SK-N-SH (cell line): ENCODE measurements around the gene MLKL.

ENCODE experiments used
- CTCF ChIP-seq: fragments of 200-600 bp; sonication (generic); IDR thresholded peaks from 2 replicates; pipeline ENCODE4 v1.6.1; 2017; ENCODE audit warnings: antibody characterized with exemption, mild to moderate bottlenecking, moderate library complexity
- REST ChIP-seq: IDR thresholded peaks from 2 replicates; pipeline ENCODE4 v1.6.1; 2012; ENCODE audit warnings: mild to moderate bottlenecking, low read depth, low read length, moderate library complexity
- USF2 ChIP-seq: fragments of 150-350 bp; IDR thresholded peaks from 2 replicates; pipeline ENCODE4 v1.6.1; 2017; ENCODE audit warnings: antibody characterized with exemption, low read length, low read depth, borderline replicate concordance

- no peak for TF ChIP-seq CTCF
- TF ChIP-seq USF2: no peak
- TF ChIP-seq REST: no peak
Observed at GRCh38 chr16:74744566-74744965, 43.9 kb upstream of the MLKL start.
